GM21717 (cell line): ENCODE measurements around the gene POU6F2.

Experiments used
- ATAC-seq: cut with Tn5 transposase; IDR thresholded peaks from one replicate; pipeline ENCODE4 v1.9.1; 2021; ENCODE audit warnings: mild to moderate bottlenecking, moderate library complexity; ENCODE audit not compliant: unreplicated experiment

The POU6F2 gene

GRCh38 chr7:39247576-39247975 lies 269.9 kb downstream of the POU6F2 start:
- no peak for ATAC-seq

DNA sequence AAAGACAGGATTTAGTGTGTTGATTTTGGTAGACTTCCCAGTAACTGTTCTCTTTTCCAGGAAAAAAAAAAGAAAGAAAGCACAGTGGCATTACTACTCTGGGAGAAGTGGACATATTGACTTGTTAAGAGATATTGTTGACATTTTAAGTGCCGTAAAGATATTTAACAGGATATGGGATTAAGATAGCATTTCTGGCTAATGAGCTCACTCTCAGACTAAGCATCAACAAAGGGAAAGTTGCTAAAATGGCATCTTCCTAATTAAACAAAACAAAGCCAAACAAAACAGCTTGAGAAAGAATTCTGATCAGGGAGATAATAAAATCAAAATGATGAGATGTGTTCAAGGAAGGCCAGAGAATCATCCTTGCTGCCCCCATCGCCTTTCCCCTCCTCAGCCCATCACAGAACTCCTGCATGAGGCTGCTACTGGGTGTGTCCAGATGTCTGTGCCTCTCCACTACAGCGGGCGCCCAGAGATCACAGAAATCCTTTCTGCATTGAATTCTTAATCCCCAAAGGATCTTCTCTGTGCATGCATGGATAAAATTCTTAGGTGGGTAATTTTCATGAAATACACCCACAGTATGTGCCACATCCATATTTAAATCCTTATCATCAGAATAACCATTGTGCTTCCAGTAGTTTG lies 270.5 kb downstream of the POU6F2 start:
- no peak for ATAC-seq

GRCh38 chr7:39248692-39249090 lies 271.0 kb downstream of the POU6F2 start:
- no peak for ATAC-seq

- ATAC-seq = no peak
These were observed 272.0 kb downstream of the POU6F2 start for GRCh38 chr7:39249635-39250152.

GRCh38 chr7:39252916-39253315 lies 275.2 kb downstream of the POU6F2 start:
- no peak for ATAC-seq

- no peak for ATAC-seq
These were observed 281.8 kb downstream of the POU6F2 start for GRCh38 chr7:39259391-39260003.

DNA sequence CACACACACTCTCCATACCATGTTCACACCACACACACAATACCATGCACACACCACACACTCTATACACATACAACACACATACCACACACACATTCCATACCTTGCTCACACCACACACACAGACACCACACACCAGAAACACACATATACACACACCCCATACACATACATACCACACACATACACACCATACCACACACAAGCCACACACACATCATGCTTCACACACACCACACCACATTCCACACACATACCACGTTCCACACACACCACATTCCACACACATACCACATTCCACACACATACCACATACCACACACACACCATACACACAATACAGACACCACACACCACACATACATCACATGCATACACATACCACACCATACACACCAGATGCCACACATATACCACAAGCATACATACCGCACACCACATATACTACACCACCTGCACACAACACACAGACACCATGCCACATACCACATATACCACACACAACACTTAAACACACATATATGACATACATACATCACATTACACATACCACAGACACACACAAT lies 282.7 kb downstream of the POU6F2 start:
- no peak for ATAC-seq

DNA sequence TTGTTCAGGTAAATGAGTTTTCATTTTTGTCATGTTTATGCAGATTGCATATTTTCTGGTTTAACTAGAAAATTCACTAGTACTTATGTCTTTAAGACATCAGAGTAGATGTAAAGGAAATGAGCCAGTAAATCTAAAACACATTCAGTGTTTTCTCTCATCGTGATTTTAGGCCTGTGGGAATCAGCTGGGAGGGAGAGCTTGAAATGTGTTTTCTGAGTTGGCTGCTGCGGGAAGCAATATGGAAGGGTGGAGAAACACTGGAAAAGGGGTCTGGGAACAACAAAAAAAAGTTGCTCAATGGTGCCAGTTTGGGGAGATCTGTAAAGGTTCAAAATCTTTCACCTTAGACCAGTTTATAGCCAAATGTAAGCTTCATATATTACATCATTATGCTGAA lies 284.1 kb downstream of the POU6F2 start:
- no peak for ATAC-seq

GRCh38 chr7:39265641-39266591 lies 288.2 kb downstream of the POU6F2 start:
- ATAC-seq = no peak

DNA sequence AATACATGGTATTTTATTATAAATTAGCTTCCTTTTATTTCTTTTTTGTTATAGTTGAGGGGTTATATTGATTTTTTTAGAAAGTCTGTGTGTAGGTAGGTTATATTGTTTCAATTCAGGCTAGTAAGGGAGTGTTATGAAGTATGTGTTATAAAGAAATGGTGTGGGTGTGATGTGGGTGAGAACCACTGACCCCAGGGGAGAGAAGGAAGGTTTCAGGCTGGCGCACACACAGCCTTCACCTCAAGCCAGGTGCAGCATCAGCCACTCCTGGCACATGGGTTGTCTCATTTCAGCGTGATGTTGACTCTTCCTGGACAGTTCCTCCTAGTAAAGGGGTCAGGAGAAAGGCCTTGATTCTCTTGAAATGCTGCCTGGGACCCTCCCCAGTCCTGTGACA lies 291.3 kb downstream of the POU6F2 start:
- ATAC-seq = no peak

GRCh38 chr7:39270018-39270417 lies 292.3 kb downstream of the POU6F2 start:
- ATAC-seq = no peak

DNA sequence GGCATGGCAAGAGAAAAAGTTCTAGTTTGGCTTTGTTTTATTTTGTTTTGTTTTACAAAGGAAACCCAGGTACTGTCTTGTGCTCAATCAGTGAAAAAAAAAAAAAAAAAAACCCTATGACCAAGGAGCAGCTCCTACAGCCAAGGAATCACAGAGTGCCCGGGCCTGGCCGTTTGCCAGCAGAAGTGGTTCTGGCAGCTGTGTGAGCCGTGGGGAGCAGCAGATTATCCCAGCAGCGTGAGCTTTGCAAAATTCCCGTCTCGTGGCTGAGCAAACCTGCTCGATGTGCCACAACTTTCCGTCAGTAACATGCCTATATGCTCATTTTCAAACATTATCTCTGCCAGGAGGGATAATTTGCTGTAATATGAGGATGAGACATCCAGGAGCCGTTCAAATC lies 293.7 kb downstream of the POU6F2 start:
- ATAC-seq = no peak

DNA sequence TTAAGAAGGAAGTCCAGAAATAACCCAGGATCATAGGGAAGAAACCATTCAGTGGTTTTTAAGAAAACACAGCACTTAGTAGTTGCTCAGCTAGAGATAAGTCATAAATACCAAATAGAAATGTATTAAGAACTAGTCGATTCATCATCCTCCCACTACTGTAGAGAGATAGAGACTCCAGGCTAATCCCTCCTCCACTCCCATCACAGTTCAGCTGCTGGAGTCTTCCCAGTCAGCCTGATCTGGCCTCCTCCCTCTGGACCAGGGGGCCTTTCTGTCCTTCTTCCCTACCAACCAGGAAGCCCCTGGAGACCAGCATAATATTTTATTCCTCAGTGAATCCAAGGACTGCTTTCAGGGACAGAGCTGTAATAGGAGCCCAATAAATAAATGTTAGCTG lies 294.4 kb downstream of the POU6F2 start:
- no peak for ATAC-seq

- no peak for ATAC-seq
These were observed 295.0 kb downstream of the POU6F2 start for GRCh38 chr7:39272691-39273090.

GRCh38 chr7:39280337-39280736 lies 302.6 kb downstream of the POU6F2 start:
- no peak for ATAC-seq

DNA sequence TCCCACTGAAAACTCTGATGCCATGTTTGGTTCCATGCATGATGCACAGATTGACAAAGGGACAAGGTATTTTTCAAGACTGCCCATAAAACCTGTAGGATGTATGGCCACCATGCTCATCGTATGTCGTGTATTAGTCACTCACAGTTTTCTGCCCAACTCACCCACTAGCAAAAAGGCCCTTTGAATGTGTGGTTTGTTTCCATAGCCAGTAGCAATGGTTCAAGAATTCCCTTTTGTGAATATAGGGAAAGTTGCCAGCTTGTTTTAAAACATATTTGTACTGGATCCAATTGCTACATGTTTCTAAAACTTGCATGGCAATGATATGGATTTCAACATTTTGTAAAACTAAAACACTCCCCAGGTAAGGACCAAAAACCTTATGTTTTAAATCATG lies 307.5 kb downstream of the POU6F2 start:
- ATAC-seq = no peak

GRCh38 chr7:39288303-39288702 lies 310.6 kb downstream of the POU6F2 start:
- ATAC-seq = no peak

DNA sequence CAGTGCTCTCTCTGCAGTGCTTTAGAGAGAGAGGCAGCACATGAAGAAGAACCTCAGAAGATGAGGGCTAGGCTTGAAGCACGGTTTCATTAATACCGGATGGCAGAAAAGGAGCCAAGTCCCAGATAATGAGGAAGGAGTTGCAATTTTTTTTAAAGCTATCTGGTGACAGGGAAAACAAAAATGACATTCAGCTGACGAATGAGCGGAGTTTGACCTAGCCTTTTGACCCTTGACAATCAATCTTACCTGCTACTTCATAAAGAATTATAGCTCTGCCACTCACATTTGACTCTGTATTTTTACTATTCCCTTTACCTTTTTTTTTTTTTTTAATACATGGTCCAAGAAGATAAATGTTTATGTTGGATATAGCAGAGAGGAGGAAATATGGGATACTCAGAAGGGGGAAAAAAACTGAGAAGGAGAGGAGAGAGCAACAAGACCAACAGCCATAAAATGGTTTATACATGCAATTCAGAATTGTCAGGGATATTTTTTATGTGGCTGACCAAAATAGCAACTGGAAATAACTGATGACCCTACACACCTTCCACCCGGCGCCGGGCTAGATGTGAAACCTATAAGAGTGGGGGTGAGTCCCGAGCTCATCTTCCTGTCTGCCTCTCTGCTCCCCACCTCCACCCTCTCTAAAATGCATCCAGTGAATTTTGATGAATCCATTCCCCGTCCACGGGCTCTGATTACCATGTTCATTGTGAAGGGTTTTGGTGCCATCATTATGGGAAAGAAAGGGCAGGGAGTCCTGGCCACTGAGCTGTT lies 314.1 kb downstream of the POU6F2 start:
- ATAC-seq = no peak

GRCh38 chr7:39293056-39293823 lies 315.5 kb downstream of the POU6F2 start:
- no peak for ATAC-seq

DNA sequence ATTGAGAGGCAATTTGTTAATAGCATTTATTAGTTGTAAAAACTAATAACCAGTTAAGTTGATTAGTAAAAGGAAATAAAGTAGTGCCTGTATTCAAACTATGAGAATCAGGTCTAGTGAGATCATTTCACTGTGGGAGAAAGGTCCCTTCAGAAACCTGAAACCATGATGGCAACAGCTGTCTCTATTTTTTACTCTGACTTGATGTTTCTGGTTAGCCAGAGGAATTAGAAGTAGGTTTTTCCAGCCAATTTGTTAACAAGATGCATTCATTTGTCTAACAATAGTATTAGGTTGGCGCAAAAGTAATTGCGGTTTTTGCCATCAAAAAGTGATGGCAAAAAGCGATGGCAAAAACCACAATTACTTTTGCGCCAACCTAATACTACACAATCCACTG lies 316.3 kb downstream of the POU6F2 start:
- no peak for ATAC-seq
